Breast epithelium (tissue), 4 donors: Measurements from ENCODE around the gene ZSWIM3. TPM values are rescaled to one million over a fixed set of nuclear protein-coding genes. Genes with fewer than 3 reads are reported as not detected.

Source experiments
- DNase-seq, 2 donors: peaks; one replicate each; pipeline ENCODE4 v3.0.0-alpha.2; 2019; ENCODE audit warnings: low spot score in 2 of 2
- H3K27ac ChIP-seq, 2 donors: fragments of 200-600 bp; sonication (generic) in 1 of 2; one replicate each; pipeline ENCODE4 v1.5.1; 2016 to 2019; ENCODE audit warnings: mild to moderate bottlenecking in 1 of 2
- H3K27me3 ChIP-seq, 2 donors: fragments of 200-600 bp; sonication (generic) in 1 of 2; one replicate each; pipeline versions ENCODE4 v1.5.1 to v1.6.0; 2017 to 2019; ENCODE audit warnings: control low read depth in 1 of 2, mild to moderate bottlenecking in 1 of 2
- H3K36me3 ChIP-seq: fragments of 200-600 bp; one replicate; pipeline ENCODE4 v1.5.1; 2019
- H3K4me1 ChIP-seq, 2 donors: fragments of 200-600 bp; sonication (generic); one replicate each; pipeline ENCODE4 v1.5.1; 2016 to 2019; ENCODE audit warnings: control low read depth in 1 of 2
- H3K4me3 ChIP-seq, 3 donors: fragments of 200-600 bp; sonication (generic); 1 replicate in 2 of 3; 2 replicates in 1 of 3; pipeline ENCODE4 v1.5.1; 2016 to 2019; ENCODE audit warnings: mild to moderate bottlenecking in 3 of 3, moderate library complexity in 2 of 3
- H3K9me3 ChIP-seq, 2 donors: fragments of 200-600 bp; sonication (generic) in 1 of 2; one replicate each; pipeline ENCODE4 v1.5.1; 2016 to 2019; ENCODE audit warnings: control low read depth in 1 of 2
- POLR2A ChIP-seq: fragments of 450-650 bp; IDR thresholded peaks from one replicate; pipeline ENCODE4 v1.6.1; 2016; ENCODE audit warnings: antibody characterized with exemption, mild to moderate bottlenecking, moderate library complexity
- POLR2AphosphoS5 ChIP-seq, 3 donors: sonication (generic); formaldehyde crosslinking; IDR thresholded peaks; one replicate each; pipeline ENCODE4 v1.6.1; 2017; ENCODE audit warnings: antibody characterized with exemption in 3 of 3
- intact Hi-C: fragments of 100-400 bp; cut with DNase I; formaldehyde crosslinking; loops from one replicate; pipeline ENCODE4 v1.15.1; 2023; ENCODE audit warnings: low total_unique reads
- total RNA-seq, 3 donors: library from RNA; depleted of rRNA; stranded (reverse); fragments of >200 nt; gene quantifications; one replicate each; pipeline ENCODE4 v1.1.0, GENCODE V29; 2016
- TF ChIP-seq, protein P1 (sequence below), 3 donors: fragments of 450-650 bp; IDR thresholded peaks; one replicate each; pipeline ENCODE4 v1.5.1; 2016 to 2017; ENCODE audit warnings: antibody characterized with exemption in 3 of 3, mild to moderate bottlenecking in 3 of 3, moderate library complexity in 3 of 3

ZSWIM3 gene
- total RNA-seq, 3 donors from 2014 or later, result 1.9 to 5.4 (median 4.9) TPM

DNA sequence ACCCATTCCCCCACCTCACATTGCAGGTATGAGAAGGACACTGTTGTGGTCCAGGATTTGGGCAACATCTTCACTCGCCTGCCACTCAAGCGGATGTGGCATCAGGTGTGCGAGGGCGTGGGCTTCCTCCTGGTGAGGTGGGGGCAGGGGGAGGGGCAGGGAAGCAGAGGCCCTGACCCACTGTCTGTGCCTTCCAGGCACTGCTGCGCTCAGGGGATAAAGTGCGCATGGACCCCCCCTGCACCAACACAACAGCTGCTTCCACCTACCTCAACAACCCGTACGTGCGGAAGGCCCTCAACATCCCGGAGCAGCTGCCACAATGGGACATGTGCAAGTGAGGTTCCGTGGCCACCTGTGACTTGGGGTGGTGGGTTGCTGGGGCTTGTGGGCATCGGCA, 37.4 kb downstream of the ZSWIM3 start:
- Histone ChIP-seq H3K4me1 (peaks cover 4 to 11% of the 10 kb centered on the region in 2 donors), H3K4me3 (no peak overlapping the region), H3K27ac (no peak overlapping the region), H3K36me3 (no peaks in the 10 kb centered on the region), H3K27me3 (no peaks in the 10 kb centered on the region), H3K9me3 (no peaks in the 10 kb centered on the region)
- DNase-seq, result no peak
- intact Hi-C loops, result no loop called here
- TF ChIP-seq, protein P1, sequence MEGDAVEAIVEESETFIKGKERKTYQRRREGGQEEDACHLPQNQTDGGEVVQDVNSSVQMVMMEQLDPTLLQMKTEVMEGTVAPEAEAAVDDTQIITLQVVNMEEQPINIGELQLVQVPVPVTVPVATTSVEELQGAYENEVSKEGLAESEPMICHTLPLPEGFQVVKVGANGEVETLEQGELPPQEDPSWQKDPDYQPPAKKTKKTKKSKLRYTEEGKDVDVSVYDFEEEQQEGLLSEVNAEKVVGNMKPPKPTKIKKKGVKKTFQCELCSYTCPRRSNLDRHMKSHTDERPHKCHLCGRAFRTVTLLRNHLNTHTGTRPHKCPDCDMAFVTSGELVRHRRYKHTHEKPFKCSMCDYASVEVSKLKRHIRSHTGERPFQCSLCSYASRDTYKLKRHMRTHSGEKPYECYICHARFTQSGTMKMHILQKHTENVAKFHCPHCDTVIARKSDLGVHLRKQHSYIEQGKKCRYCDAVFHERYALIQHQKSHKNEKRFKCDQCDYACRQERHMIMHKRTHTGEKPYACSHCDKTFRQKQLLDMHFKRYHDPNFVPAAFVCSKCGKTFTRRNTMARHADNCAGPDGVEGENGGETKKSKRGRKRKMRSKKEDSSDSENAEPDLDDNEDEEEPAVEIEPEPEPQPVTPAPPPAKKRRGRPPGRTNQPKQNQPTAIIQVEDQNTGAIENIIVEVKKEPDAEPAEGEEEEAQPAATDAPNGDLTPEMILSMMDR (IDR thresholded peaks at IDR 0.05), result no peak

DNA sequence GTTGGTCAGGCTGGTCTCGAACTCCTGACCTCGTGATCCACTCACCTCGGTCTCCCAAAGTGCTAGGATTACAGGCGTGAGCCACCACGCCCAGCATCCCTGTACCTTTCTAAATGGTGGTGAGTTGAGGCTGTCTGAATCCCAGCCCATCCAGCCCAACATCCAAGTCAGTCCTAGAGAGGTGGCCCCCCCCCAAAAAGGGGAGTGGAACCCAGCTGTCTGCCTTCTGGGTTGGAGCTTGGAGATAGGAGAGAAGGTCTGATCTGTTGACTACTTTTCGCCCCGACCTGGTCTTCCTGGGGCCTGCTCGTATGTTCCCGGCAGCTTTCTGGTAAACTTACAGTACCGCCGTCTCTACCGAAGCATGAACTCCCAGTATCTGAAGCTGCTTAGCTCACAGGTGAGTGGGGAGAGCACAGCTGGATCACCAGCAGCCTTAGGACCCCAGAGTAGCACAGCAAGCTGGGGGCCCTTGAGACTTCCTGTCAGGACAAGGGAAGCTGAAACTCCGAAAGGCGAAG, 39.3 kb downstream of the ZSWIM3 start:
- DNase-seq, result no peak
- Histone ChIP-seq H3K27me3 (no peaks in the 10 kb centered on the region), H3K27ac (no peak overlapping the region), H3K4me3 (no peak overlapping the region), H3K36me3 (no peaks in the 10 kb centered on the region), H3K9me3 (no peaks in the 10 kb centered on the region), H3K4me1 (peaks cover 4 to 6% of the 10 kb centered on the region in 2 donors)
- no peak for TF ChIP-seq POLR2A
- TF ChIP-seq, protein P1 (IDR thresholded peaks at IDR 0.05), result no peak
- no peak for TF ChIP-seq POLR2AphosphoS5 (IDR thresholded peaks at IDR 0.05)
- intact Hi-C loops, result no loop called here

DNA sequence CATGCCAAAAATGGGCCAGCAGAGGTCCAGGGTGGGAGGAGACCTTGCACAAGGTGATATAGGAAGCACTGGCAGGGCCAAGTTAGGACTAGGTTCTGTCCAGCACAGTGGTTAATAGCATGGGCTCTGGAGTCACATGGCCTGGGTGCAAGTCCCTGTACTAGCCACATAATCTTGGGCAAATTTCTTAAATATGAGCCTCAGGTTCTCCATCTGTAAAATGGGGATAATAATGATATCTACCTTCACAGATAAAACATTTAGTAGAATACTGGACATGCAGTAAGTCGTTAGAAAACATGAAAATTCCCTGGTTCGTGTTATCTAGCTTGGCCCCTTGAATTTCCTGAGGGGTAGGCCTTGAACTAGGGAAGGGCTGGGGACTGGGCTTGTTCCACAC, 39.9 kb downstream of the ZSWIM3 start:
- Histone ChIP-seq H3K27ac (no peak overlapping the region), H3K4me3 (no peak overlapping the region), H3K9me3 (no peaks in the 10 kb centered on the region), H3K27me3 (no peaks in the 10 kb centered on the region), H3K4me1 (no peaks in the 10 kb centered on the region), H3K36me3 (no peaks in the 10 kb centered on the region)
- DNase-seq, result no peak
- intact Hi-C loops, result no loop called here
- TF ChIP-seq POLR2A, result no peak
- TF ChIP-seq, protein P1 (IDR thresholded peaks at IDR 0.05), result no peak
- TF ChIP-seq POLR2AphosphoS5 (IDR thresholded peaks at IDR 0.05), result no peak

DNA sequence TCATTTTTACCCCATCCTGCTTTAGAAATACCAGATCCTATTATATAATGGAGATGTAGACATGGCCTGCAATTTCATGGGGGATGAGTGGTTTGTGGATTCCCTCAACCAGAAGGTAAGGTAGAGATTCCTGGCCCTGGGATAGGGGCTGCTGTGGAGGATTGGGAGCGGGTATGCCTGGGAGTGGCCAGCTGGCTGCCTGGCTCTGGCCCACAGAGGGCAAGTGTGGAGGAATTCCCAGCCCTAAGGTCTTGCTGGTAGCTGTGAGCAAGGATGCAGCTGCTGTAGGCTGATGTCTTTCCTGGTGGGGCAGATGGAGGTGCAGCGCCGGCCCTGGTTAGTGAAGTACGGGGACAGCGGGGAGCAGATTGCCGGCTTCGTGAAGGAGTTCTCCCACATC, 40.3 kb downstream of the ZSWIM3 start:
- Histone ChIP-seq H3K9me3 (no peaks in the 10 kb centered on the region), H3K4me3 (no peak overlapping the region), H3K27ac (no peak overlapping the region), H3K27me3 (no peaks in the 10 kb centered on the region), H3K36me3 (no peaks in the 10 kb centered on the region), H3K4me1 (no peaks in the 10 kb centered on the region)
- intact Hi-C loops, result no loop called here
- TF ChIP-seq POLR2AphosphoS5 (IDR thresholded peaks at IDR 0.05) (no peak), POLR2A (no peak)
- TF ChIP-seq, protein P1 (IDR thresholded peaks at IDR 0.05), result no peak
- DNase-seq, result no peak

DNA sequence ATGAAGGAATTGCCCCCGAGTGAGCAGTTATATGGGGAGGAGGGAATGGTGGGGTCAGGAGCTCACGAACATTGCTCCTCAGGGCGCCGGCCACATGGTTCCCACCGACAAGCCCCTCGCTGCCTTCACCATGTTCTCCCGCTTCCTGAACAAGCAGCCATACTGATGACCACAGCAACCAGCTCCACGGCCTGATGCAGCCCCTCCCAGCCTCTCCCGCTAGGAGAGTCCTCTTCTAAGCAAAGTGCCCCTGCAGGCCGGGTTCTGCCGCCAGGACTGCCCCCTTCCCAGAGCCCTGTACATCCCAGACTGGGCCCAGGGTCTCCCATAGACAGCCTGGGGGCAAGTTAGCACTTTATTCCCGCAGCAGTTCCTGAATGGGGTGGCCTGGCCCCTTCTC, 40.9 kb downstream of the ZSWIM3 start:
- no peaks in the 10 kb centered on the region for H3K36me3 ChIP-seq
- DNase-seq, result no peak
- no peaks in the 10 kb centered on the region for H3K4me1 ChIP-seq
- intact Hi-C loops, result no loop called here
- H3K27ac ChIP-seq, result no peak overlapping the region
- H3K27me3 ChIP-seq, result no peaks in the 10 kb centered on the region
- H3K4me3 ChIP-seq, result no peak overlapping the region
- TF ChIP-seq POLR2AphosphoS5 (IDR thresholded peaks at IDR 0.05), result no peak
- TF ChIP-seq, protein P1 (IDR thresholded peaks at IDR 0.05), result no peak
- no peaks in the 10 kb centered on the region for H3K9me3 ChIP-seq
